ENCODE data around the gene GKN1.

GKN1 gene

GRCh38 chr2:68974251-68974650, at the start of gene GKN1:
GKN1 (plus strand) TSS chr2:68974636; CDS start chr2:68974678, 42 bp downstream.
- Histone ChIP-seq H3K27me3 (no peaks in the 10 kb centered on the region), H3K9me3 (no peaks in the 10 kb centered on the region), H3K36me3 (no peaks in the 10 kb centered on the region), H3K4me3 (no peak within 1 kb of the TSS), H3K4me1 (peaks cover 0 to 43% (median 15%) of the 10 kb centered on the region in 4 donors), H3K27ac (no peak within 1 kb of the TSS)
- intact Hi-C loops (cut with DNase I; ENCODE audit: low total_unique reads) = no loop called here
- no peak for TF ChIP-seq CTCF (IDR thresholded peaks at IDR 0.05)
- DNase-seq = no peak

GRCh38 chr2:68925295-68925896, 49.0 kb upstream of the GKN1 start:
- TF ChIP-seq CTCF (IDR thresholded peaks at IDR 0.05) = peak; percentile 89 to 90
- no peak overlapping the region for H3K27ac ChIP-seq
- H3K9me3 ChIP-seq = no peaks in the 10 kb centered on the region
- no peak for DNase-seq
- no peaks in the 10 kb centered on the region for H3K4me1 ChIP-seq
- intact Hi-C loops (cut with DNase I; ENCODE audit: low total_unique reads) = loop anchor here (5.0 to 10.0 kb wide), 2 partner anchors 173 to 461 kb away; partner anchors contain the start of genes APLF and FBXO48
- no peak overlapping the region for H3K4me3 ChIP-seq
- H3K36me3 ChIP-seq = no peaks in the 10 kb centered on the region
- no peaks in the 10 kb centered on the region for H3K27me3 ChIP-seq

GRCh38 chr2:68926796-68927195, 47.6 kb upstream of the GKN1 start:
- Histone ChIP-seq H3K4me3 (no peak overlapping the region), H3K27me3 (no peaks in the 10 kb centered on the region), H3K27ac (no peak overlapping the region), H3K36me3 (no peaks in the 10 kb centered on the region), H3K4me1 (peaks cover 0 to 2% (median under 1%) of the 10 kb centered on the region in 4 donors), H3K9me3 (no peaks in the 10 kb centered on the region)
- no peak for DNase-seq
- intact Hi-C loops (cut with DNase I; ENCODE audit: low total_unique reads) = loop anchor here (5.0 to 10.0 kb wide), 2 partner anchors 174 to 462 kb away; partner anchors contain the start of genes APLF and FBXO48
- TF ChIP-seq CTCF (IDR thresholded peaks at IDR 0.05) = no peak

GRCh38 chr2:68931149-68931711, 43.2 kb upstream of the GKN1 start:
- no peak for DNase-seq
- TF ChIP-seq CTCF (IDR thresholded peaks at IDR 0.05) = no peak
- intact Hi-C loops (cut with DNase I; ENCODE audit: low total_unique reads) = no loop called here
- Histone ChIP-seq H3K4me1 (peaks cover 0 to 15% (median 10%) of the 10 kb centered on the region in 4 donors), H3K9me3 (no peaks in the 10 kb centered on the region), H3K36me3 (no peaks in the 10 kb centered on the region), H3K27me3 (no peaks in the 10 kb centered on the region), H3K4me3 (no peak overlapping the region), H3K27ac (no peak overlapping the region)

GRCh38 chr2:68931799-68932198, 42.6 kb upstream of the GKN1 start:
- no peaks in the 10 kb centered on the region for H3K9me3 ChIP-seq
- no peak for DNase-seq
- no peaks in the 10 kb centered on the region for H3K27me3 ChIP-seq
- no peak overlapping the region for H3K27ac ChIP-seq
- intact Hi-C loops (cut with DNase I; ENCODE audit: low total_unique reads) = no loop called here
- peaks cover 0 to 20% (median 13%) of the 10 kb centered on the region in 4 donors for H3K4me1 ChIP-seq
- H3K4me3 ChIP-seq = no peak overlapping the region
- no peak for TF ChIP-seq CTCF (IDR thresholded peaks at IDR 0.05)
- H3K36me3 ChIP-seq = no peaks in the 10 kb centered on the region
